ENCODE data around the gene TMEM123. TPM values are rescaled to one million over a fixed set of nuclear protein-coding genes. Genes with fewer than 3 reads are reported as not detected.

The TMEM123 gene
- total and polyA plus RNA-seq, 2 of the 8 experiments (the other 6 are each of a cell fraction or from before 2014, with no cell fraction given) = 75.5 to 80.1 TPM

GRCh38 chr11:102359372-102359771 lies 93.2 kb downstream of the TMEM123 start:
- Histone ChIP-seq H2BK20ac (ENCODE audit: low read length) (no peak overlapping the region), H3K4me2 (ENCODE audit: insufficient read depth in 1 of 2, low read depth in 2 of 2, low read length in 2 of 2) (no peak overlapping the region), H2BK5ac (ENCODE audit: low read depth, low read length) (no peak overlapping the region), H3K36me3 (ENCODE audit: control insufficient read depth in 2 of 4, insufficient read depth in 4 of 4, low read length in 3 of 4) (peaks cover 0 to 27% (median 3%) of the 10 kb centered on the region in 4 experiments; a peak in 3 of 8 replicates), H2BK120ac (replicated peaks; ENCODE audit: low read depth, low read length) (no peak overlapping the region), H3K56ac (replicated peaks; ENCODE audit: insufficient read length, low read depth, low read length) (no peak overlapping the region), H2AK5ac (ENCODE audit: low read depth, low read length) (no peak overlapping the region), H4K20me1 (replicated peaks in 1 of 2; ENCODE audit: control insufficient read depth in 1 of 2, insufficient read depth in 2 of 2, low read length in 2 of 2) (peaks cover 0 to 2% of the 10 kb centered on the region in 2 experiments), H3K79me1 (ENCODE audit: low read depth, low read length) (0 out of 2 replicates have a peak, but pooled peaks cover 5% of the 10 kb centered on the region), H3K9ac (replicated peaks in 1 of 4; ENCODE audit: extremely low read depth in 1 of 4, low read depth in 3 of 4, low read length in 3 of 4) (no peak overlapping the region), H3K27ac (ENCODE audit: low read depth, low read length) (no peak overlapping the region), H3K4ac (replicated peaks; ENCODE audit: insufficient read length, low read depth, low read length) (no peak overlapping the region), H4K5ac (ENCODE audit: insufficient read length, low read depth, low read length) (no peak overlapping the region), H3K4me1 (replicated peaks in 1 of 4; ENCODE audit: control insufficient read depth in 3 of 4, insufficient read depth in 4 of 4, low read length in 3 of 4) (no peaks in the 10 kb centered on the region), H3K23ac (ENCODE audit: insufficient read length) (no peak overlapping the region), H2BK15ac (ENCODE audit: low read length) (no peak overlapping the region), H4K8ac (ENCODE audit: extremely low read depth, insufficient read depth, low read length) (no peak overlapping the region), H3K14ac (ENCODE audit: insufficient read length) (no peak overlapping the region), H3K23me2 (ENCODE audit: low read depth, low read length) (no peaks in the 10 kb centered on the region; the same call in 1 of the 2 replicates), H2BK12ac (ENCODE audit: low read depth, low read length) (no peak overlapping the region), H2AFZ (ENCODE audit: low read length) (no peak overlapping the region), H4K91ac (replicated peaks; ENCODE audit: insufficient read length, low read length) (no peak overlapping the region), H3K4me3 (ENCODE audit: extremely low read depth in 1 of 4, insufficient read depth in 2 of 4, low read depth in 3 of 4, low read length in 4 of 4) (no peak overlapping the region), H3K79me2 (ENCODE audit: control insufficient read depth in 1 of 2, insufficient read depth in 2 of 2, low read length in 2 of 2) (0 out of 4 replicates have a peak, but pooled peaks cover 0 to 2% of the 10 kb centered on the region in 2 experiments), H3K18ac (ENCODE audit: extremely low read depth, low read length) (no peak overlapping the region), H3K9me3 (ENCODE audit: insufficient read depth in 2 of 2, low read depth in 1 of 2, low read length in 1 of 2) (no peaks in the 10 kb centered on the region), H3K27me3 (replicated peaks in 1 of 4; ENCODE audit: control insufficient read depth in 3 of 4, extremely low read depth in 1 of 4, insufficient read depth in 3 of 4, low read length in 3 of 4) (no peaks in the 10 kb centered on the region)
- FAIRE-seq = no peak
- ChIA-PET POLR2A (ENCODE audit: partially characterized antibody) (no interaction called here), CTCF (ENCODE audit: partially characterized antibody) (interaction anchor here (0.9 to 1.8 kb wide), 2 partner anchors 17 to 38 kb away, joined by 3 to 4 read pairs; no protein-coding TSS in a partner anchor)
- no peak for DNase-seq (ENCODE audit: low read depth in 1 of 2, low spot score in 2 of 2)
- WGBS, 2 experiments (ENCODE audit: extremely low coverage in 1 of 2, insufficient coverage in 1 of 2, insufficient read length in 1 of 2, insufficient replicate concordance in 2 of 2, low coverage in 1 of 2, low lambda C conversion rate in 2 of 2, missing lambda C conversion rate in 1 of 2) = 94% methylated on average over 3 of the region's 3 CpGs; no CpG with 5 or more reads in 1 of the 2 experiments
- TF ChIP-seq HDAC6 (IDR thresholded peaks at IDR 0.05; ENCODE audit: low read depth, low read length) (no peak), CBX8 (IDR thresholded peaks at IDR 0.05; ENCODE audit: borderline replicate concordance, low read depth, low read length) (no peak), CHD2 (IDR thresholded peaks at IDR 0.05; ENCODE audit: low read length) (no peak), BCL11A (IDR thresholded peaks at IDR 0.05; ENCODE audit: low read depth in 2 of 2, low read length in 2 of 2) (no peak), CHD1 (IDR thresholded peaks at IDR 0.05; ENCODE audit: low read depth, low read length) (no peak), ZNF274 (IDR thresholded peaks at IDR 0.05; ENCODE audit: borderline replicate concordance, extremely low read depth, low read length) (no peak)
